B cell (primary cell): ENCODE results near the gene ATP8A1. TPM values are rescaled to one million over a fixed set of nuclear protein-coding genes. Genes with fewer than 3 reads are reported as not detected.
"Not testable (repeated sequence)": the region's sequence is repeated elsewhere in the genome, so short reads cannot be mapped to it uniquely, and the experiment has no call there.

Experiments
- ATAC-seq: fragments of 200-7000 bp; cut with Tn5 transposase; one replicate; pipeline ENCODE4 v1.10.0; 2021; ENCODE audit warnings: low read depth, mild to moderate bottlenecking, moderate number of reproducible peaks, moderate library complexity
- CTCF ChIA-PET: fragments of 350-600 bp; sonication (Branson Sonifier 250); formaldehyde crosslinking; loops from one replicate; lab custom pipeline; 2021; ENCODE audit warnings: antibody characterized with exemption, inconsistent platforms; lab: Charles Lee
- POLR2A ChIA-PET: fragments of 350-600 bp; sonication (Branson Sonifier 250); formaldehyde crosslinking; loops from one replicate; lab custom pipeline; 2021; ENCODE audit warnings: antibody characterized with exemption; lab: Charles Lee
- DNase-seq: peaks from one replicate; pipeline ENCODE4 v3.0.0; 2013
- H2AFZ ChIP-seq: 2 replicates; pipeline ENCODE4 v1.6.1; 2012; ENCODE audit warnings: mild to moderate bottlenecking, low read depth, low read length; ENCODE audit not compliant: insufficient read depth, poor library complexity, severe bottlenecking
- H3K27ac ChIP-seq, 2 donors: 1 replicate in 1 of 2; 2 replicates in 1 of 2; pipeline ENCODE4 v1.5.1; 2012 to 2013; ENCODE audit warnings: low read length in 2 of 2, mild to moderate bottlenecking in 2 of 2, moderate library complexity in 1 of 2
- H3K27me3 ChIP-seq, 4 experiments: fragments of 200-600 bp in 1 of 4; sonication (generic) in 1 of 4; replicated peaks in 1 of 4; 1 replicate in 2 of 4; 2 replicates in 2 of 4; pipeline versions ENCODE4 v1.6.1 to v1.7.0; 2013 to 2016; ENCODE audit warnings: low read length in 3 of 4, mild to moderate bottlenecking in 2 of 4, mixed read lengths in 1 of 4, moderate library complexity in 1 of 4; ENCODE audit not compliant: insufficient read depth in 4 of 4, control insufficient read depth in 3 of 4; ENCODE audit errors: control extremely low read depth in 1 of 4
- H3K36me3 ChIP-seq, 2 experiments: replicated peaks in 1 of 2; 1 replicate in 1 of 2; 2 replicates in 1 of 2; pipeline versions ENCODE4 v1.6.1 to v1.7.1; 2013; ENCODE audit warnings: low read length in 1 of 2; ENCODE audit not compliant: insufficient read depth in 2 of 2, control insufficient read depth in 1 of 2; ENCODE audit errors: control extremely low read depth in 1 of 2, extremely low read depth in 1 of 2
- H3K4me1 ChIP-seq, 2 donors: fragments of 200-600 bp in 1 of 2; sonication (generic) in 1 of 2; 1 replicate in 1 of 2; 2 replicates in 1 of 2; pipeline versions ENCODE4 v1.5.1 to v1.6.1; 2013 to 2017; ENCODE audit warnings: low read length in 2 of 2; ENCODE audit not compliant: control insufficient read depth in 2 of 2, insufficient read depth in 2 of 2
- H3K4me2 ChIP-seq: replicated peaks from 2 replicates; pipeline ENCODE3; 2012; ENCODE audit warnings: mild to moderate bottlenecking, low read depth, low read length; ENCODE audit not compliant: poor library complexity, severe bottlenecking
- H3K4me3 ChIP-seq, 5 experiments: fragments of 200-600 bp in 1 of 5; sonication (generic) in 1 of 5; 1 replicate in 3 of 5; 2 replicates in 2 of 5; pipeline versions ENCODE4 v1.5.1 to v1.7.0; 2011 to 2016; ENCODE audit warnings: low read length in 4 of 5, mild to moderate bottlenecking in 4 of 5, low read depth in 2 of 5, control low read depth in 1 of 5, moderate library complexity in 1 of 5; ENCODE audit not compliant: insufficient read depth in 1 of 5; ENCODE audit errors: control extremely low read depth in 1 of 5, extremely low read depth in 1 of 5
- H3K79me2 ChIP-seq: fragments of 200-600 bp; sonication (generic); one replicate; pipeline ENCODE4 v1.6.0; 2016; ENCODE audit warnings: low read length; ENCODE audit not compliant: control insufficient read depth, insufficient read depth
- H3K9ac ChIP-seq: fragments of 200-600 bp; sonication (generic); 2 replicates; pipeline ENCODE4 v1.6.1; 2017; ENCODE audit warnings: mild to moderate bottlenecking, low read length, moderate library complexity
- H3K9me3 ChIP-seq, 3 donors: one replicate each; pipeline versions ENCODE4 v1.6.1 to v1.7.1; 2013; ENCODE audit warnings: low read length in 2 of 3; ENCODE audit not compliant: control insufficient read depth in 2 of 3, insufficient read depth in 1 of 3; ENCODE audit errors: control extremely low read depth in 1 of 3
- H4K20me1 ChIP-seq: 2 replicates; pipeline ENCODE4 v1.6.0; 2012; ENCODE audit warnings: mild to moderate bottlenecking, low read length; ENCODE audit not compliant: insufficient read depth, control insufficient read depth, poor library complexity, severe bottlenecking
- H3K27ac Mint-ChIP-seq: one replicate; pipeline ENCODE4 v1.8.0; 2021; ENCODE audit warnings: mixed read lengths
- H3K27me3 Mint-ChIP-seq: one replicate; pipeline ENCODE4 v1.8.0; 2021; ENCODE audit warnings: mixed read lengths
- H3K4me1 Mint-ChIP-seq: one replicate; pipeline ENCODE4 v1.8.0; 2021; ENCODE audit warnings: mixed read lengths
- H3K4me3 Mint-ChIP-seq: one replicate; pipeline ENCODE4 v1.8.0; 2021; ENCODE audit warnings: mixed read lengths
- H3K9me3 Mint-ChIP-seq: one replicate; pipeline ENCODE4 v1.8.0; 2022; ENCODE audit warnings: mixed read lengths; ENCODE audit not compliant: insufficient read depth
- EZH2 ChIP-seq: IDR thresholded peaks from 2 replicates; pipeline ENCODE4 v1.6.1; 2012; ENCODE audit warnings: borderline replicate concordance, low read depth, mild to moderate bottlenecking, moderate library complexity, low read length; ENCODE audit not compliant: insufficient read depth, poor library complexity, severe bottlenecking
- WGBS: methylation state at CpG from one replicate; pipeline ENCODE4 v1.1.5; 2013; ENCODE audit warnings: missing lambda C conversion rate; ENCODE audit not compliant: insufficient coverage; 5-methylcytosine and 5-hydroxymethylcytosine counted together
- intact Hi-C: fragments of 100-400 bp; cut with micrococcal nuclease; formaldehyde crosslinking; loops from one replicate; pipeline ENCODE4 v1.10.0; 2022
- polyA plus RNA-seq: library from polyadenylated mRNA; depleted of rRNA; stranded (reverse); fragments of >200 nt; gene quantifications from 2 replicates; pipeline ENCODE4 v1.2.3, GENCODE V29; 2012
- total RNA-seq, 2 donors: library from RNA; stranded (reverse); fragments of 120-200 nt in 1 of 2; gene quantifications; 1 replicate in 1 of 2; 2 replicates in 1 of 2; pipeline versions ENCODE4 v1.2.3 to v1.2.4, GENCODE V29; 2013 to 2022
- TF ChIP-seq, protein P1 (sequence below): fragments of 200-600 bp; IDR thresholded peaks from one replicate; pipeline ENCODE4 v1.8.0; 2022; ENCODE audit warnings: antibody characterized with exemption, mild to moderate bottlenecking

Gene ATP8A1
- total and polyA plus RNA-seq, 2 donors (not counting 1 experiment from before 2014, with no cell fraction given): 28.7 to 51.8 TPM

DNA sequence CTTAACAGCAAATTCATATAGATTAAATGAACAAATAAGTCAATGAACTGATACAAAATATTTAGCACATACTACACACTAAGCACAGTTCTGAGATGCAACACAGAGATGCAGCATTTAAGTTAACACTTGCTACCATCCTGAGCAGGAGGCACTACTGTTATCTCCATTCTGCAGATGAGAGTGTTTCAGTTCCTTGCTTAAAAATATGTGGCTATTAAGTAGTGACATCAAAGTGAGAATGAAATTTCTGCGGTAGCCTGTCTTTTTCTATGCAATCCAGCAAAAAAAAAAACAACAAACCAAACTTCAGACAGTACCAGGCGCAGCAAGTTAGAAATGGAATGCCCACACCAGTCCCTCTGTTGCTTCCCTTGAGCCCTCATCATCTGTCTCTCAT, 168.8 kb downstream of the ATP8A1 start:
- Histone ChIP-seq H3K36me3 (peaks cover 9 to 16% of the 10 kb centered on the region in 2 experiments), H3K79me2 (no peaks in the 10 kb centered on the region), H3K4me1 (peaks cover 0 to 4% of the 10 kb centered on the region in 2 donors), H3K9ac (no peak overlapping the region), H3K27ac (no peak overlapping the region), H2AFZ (no peak overlapping the region), H3K4me3 (no peak overlapping the region), H4K20me1 (no peaks in the 10 kb centered on the region), H3K27me3 (no peaks in the 10 kb centered on the region), H3K4me2 (no peak overlapping the region), H3K9me3 (no peaks in the 10 kb centered on the region)
- Mint-ChIP-seq H3K27me3 (no peaks in the 10 kb centered on the region), H3K4me3 (no peak overlapping the region), H3K27ac (no peak overlapping the region), H3K9me3 (no peaks in the 10 kb centered on the region), H3K4me1 (peaks cover 13% of the 10 kb centered on the region)
- ATAC-seq (no peak), DNase-seq (no peak)
- intact Hi-C loops: no loop called here
- ChIA-PET POLR2A (no interaction called here), CTCF (no interaction called here)
- WGBS: 100% methylated on average over 1 of the region's 2 CpGs
- TF ChIP-seq EZH2: no peak
- TF ChIP-seq, protein P1, sequence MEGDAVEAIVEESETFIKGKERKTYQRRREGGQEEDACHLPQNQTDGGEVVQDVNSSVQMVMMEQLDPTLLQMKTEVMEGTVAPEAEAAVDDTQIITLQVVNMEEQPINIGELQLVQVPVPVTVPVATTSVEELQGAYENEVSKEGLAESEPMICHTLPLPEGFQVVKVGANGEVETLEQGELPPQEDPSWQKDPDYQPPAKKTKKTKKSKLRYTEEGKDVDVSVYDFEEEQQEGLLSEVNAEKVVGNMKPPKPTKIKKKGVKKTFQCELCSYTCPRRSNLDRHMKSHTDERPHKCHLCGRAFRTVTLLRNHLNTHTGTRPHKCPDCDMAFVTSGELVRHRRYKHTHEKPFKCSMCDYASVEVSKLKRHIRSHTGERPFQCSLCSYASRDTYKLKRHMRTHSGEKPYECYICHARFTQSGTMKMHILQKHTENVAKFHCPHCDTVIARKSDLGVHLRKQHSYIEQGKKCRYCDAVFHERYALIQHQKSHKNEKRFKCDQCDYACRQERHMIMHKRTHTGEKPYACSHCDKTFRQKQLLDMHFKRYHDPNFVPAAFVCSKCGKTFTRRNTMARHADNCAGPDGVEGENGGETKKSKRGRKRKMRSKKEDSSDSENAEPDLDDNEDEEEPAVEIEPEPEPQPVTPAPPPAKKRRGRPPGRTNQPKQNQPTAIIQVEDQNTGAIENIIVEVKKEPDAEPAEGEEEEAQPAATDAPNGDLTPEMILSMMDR: no peak

DNA sequence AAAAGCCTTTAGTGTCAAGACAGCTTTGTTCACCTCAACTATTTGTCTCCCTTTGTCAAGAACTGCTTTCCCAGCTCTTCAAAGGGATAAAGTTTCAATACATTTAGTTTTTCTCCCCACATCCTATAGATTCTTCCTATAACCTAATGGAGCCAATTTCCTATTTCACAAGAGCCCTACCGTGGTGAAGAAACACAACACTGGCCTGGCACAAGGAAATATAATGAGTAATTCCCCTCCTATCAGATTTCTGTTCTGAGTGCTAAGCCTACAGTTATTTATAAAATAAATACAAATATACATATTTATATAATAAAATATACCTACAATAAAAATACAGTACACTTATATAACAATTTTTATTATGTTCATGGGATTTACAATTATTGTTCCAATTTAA, 169.7 kb downstream of the ATP8A1 start:
- DNase-seq (no peak), ATAC-seq (no peak)
- no peaks in the 10 kb centered on the region for H3K9me3 ChIP-seq
- H3K27me3 Mint-ChIP-seq: no peaks in the 10 kb centered on the region
- peaks cover 3 to 16% of the 10 kb centered on the region in 2 experiments for H3K36me3 ChIP-seq
- H3K79me2 ChIP-seq: no peaks in the 10 kb centered on the region
- intact Hi-C loops: no loop called here
- H2AFZ ChIP-seq: no peak overlapping the region
- ChIA-PET POLR2A (no interaction called here), CTCF (no interaction called here)
- WGBS: no CpG with 5 or more reads among the region's 1 CpG
- no peak overlapping the region for H3K27ac Mint-ChIP-seq
- no peak overlapping the region for H3K27ac ChIP-seq
- no peak overlapping the region for H3K4me2 ChIP-seq
- TF ChIP-seq, protein P1: no peak
- TF ChIP-seq EZH2: no peak
- H3K4me3 ChIP-seq: no peak overlapping the region
- no peak overlapping the region for H3K9ac ChIP-seq
- H3K4me1 Mint-ChIP-seq: peaks cover 13% of the 10 kb centered on the region
- no peak overlapping the region for H3K4me3 Mint-ChIP-seq
- no peaks in the 10 kb centered on the region for H3K27me3 ChIP-seq
- no peaks in the 10 kb centered on the region for H3K9me3 Mint-ChIP-seq
- no peaks in the 10 kb centered on the region for H4K20me1 ChIP-seq
- H3K4me1 ChIP-seq: peaks cover 0 to 4% of the 10 kb centered on the region in 2 donors

DNA sequence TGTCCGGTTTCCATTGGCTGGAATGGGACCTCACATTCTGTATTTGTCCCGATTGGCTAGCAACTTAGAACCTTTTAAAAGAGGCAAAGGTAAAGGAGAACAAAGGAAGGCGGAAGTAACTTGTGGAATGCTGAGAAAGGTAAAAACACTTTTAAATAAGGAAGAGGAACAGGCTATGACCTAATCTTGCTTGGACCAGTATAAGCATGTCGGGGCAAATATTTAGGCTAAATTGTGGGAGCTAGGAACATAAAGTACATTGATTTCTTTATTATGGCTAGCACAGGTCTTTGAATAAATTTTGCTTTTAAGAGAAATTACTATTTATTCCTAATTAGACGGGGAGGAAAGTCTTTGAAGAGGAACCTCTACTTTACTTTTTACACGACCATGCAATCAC, 170.7 kb downstream of the ATP8A1 start:
- H2AFZ ChIP-seq, H3K27ac Mint-ChIP-seq, H3K4me3 ChIP-seq, H4K20me1 ChIP-seq, H3K9me3 ChIP-seq, intact Hi-C loops, H3K27me3 Mint-ChIP-seq, H3K4me1 Mint-ChIP-seq, H3K79me2 ChIP-seq, DNase-seq, ATAC-seq, H3K27me3 ChIP-seq, H3K4me1 ChIP-seq, H3K4me2 ChIP-seq, H3K27ac ChIP-seq, H3K9me3 Mint-ChIP-seq, H3K9ac ChIP-seq, POLR2A ChIA-PET, H3K4me3 Mint-ChIP-seq, CTCF ChIA-PET: not testable (repeated sequence)
- H3K36me3 ChIP-seq: peaks cover 8 to 22% of the 10 kb centered on the region in 2 experiments
- WGBS: 100% methylated on average over 1 of the region's 6 CpGs
